HUES48 (cell line): ENCODE measurements around the gene PDZD11.
"Not testable (repeated sequence)": the region's sequence is repeated elsewhere in the genome, so short reads cannot be mapped to it uniquely, and the experiment has no call there.

Source experiments
- H3K27ac ChIP-seq: one replicate; pipeline ENCODE4 v1.7.0; 2013; ENCODE audit warnings: low read depth, low read length, inconsistent platforms
- H3K27me3 ChIP-seq: 2 replicates; pipeline ENCODE4 v1.6.1; 2013; ENCODE audit warnings: mild to moderate bottlenecking, low read length; ENCODE audit not compliant: control insufficient read depth, insufficient read depth
- H3K36me3 ChIP-seq: 2 replicates; pipeline ENCODE4 v1.6.1; 2013; ENCODE audit warnings: low read length; ENCODE audit not compliant: control insufficient read depth, insufficient read depth
- H3K4me1 ChIP-seq: 2 replicates; pipeline ENCODE4 v1.6.1; 2013; ENCODE audit warnings: mild to moderate bottlenecking, low read length; ENCODE audit not compliant: control insufficient read depth, insufficient read depth
- H3K4me3 ChIP-seq: 2 replicates; pipeline ENCODE4 v1.5.1; 2013; ENCODE audit warnings: mild to moderate bottlenecking, low read depth, low read length
- H3K9ac ChIP-seq: 2 replicates; pipeline ENCODE4 v1.6.1; 2013; ENCODE audit warnings: mild to moderate bottlenecking, low read depth, low read length, moderate library complexity
- H3K9me3 ChIP-seq: 2 replicates; pipeline ENCODE4 v1.6.1; 2013; ENCODE audit warnings: low read length; ENCODE audit not compliant: control insufficient read depth, insufficient read depth

PDZD11 gene

DNA sequence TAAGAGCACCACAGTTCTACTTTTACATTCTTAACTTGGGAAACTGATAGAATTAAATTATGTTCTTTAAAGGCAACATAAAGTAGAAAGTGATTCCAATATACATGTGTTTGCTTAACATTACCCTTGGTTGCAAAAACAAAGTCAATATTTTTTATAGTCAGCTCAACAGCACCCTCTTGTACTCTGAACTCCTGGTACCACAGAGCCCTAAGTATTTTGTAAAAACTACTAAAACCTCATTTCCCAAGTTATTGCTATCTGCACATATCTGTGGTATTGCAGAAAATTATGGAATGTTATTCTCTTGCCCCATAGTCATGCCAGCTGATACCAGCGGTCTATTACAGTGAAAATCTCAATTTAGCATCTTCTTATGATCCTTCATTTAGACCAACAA is 3.1 kb upstream of the PDZD11 start:
- H3K27me3 ChIP-seq, result no peaks in the 10 kb centered on the region
- H3K4me3 ChIP-seq, result no peak overlapping the region

DNA sequence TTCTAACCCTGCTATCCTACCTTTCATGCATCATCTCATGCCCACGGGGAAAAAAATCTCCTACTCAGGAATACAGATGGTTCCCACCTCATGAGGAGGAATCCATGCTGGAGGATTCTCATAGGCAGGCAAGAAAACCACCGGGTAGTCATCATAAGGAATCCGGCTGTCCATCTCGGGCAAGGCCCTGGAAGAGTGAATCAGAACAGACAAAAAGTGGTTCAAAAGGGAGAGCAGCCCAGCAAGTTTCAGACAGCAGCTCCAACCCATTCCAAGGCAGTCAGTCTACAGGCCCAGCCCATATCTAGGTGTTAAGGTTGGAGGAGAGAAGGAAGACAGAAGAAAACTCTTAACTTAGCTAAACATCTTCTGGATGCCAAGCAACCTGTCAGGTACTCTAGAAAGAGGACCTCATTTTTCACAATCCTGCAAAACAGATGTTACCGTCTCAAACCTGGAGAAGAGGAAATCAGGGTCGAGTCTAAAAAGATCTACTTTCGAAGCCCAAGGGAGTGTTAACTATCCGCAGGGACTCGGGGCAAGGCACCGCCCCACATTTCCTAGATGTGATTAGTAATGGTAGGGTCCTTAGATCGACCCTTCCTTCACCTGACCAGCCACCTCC is 447 bp downstream of the PDZD11 start:
- no peak overlapping the region for H3K27ac ChIP-seq

More for the DNA sequence above, 3.1 kb upstream of the PDZD11 start:
- H3K4me1 ChIP-seq, result no peaks in the 10 kb centered on the region
- no peak overlapping the region for H3K27ac ChIP-seq
- H3K9ac ChIP-seq, result no peak overlapping the region
- peaks cover 37% of the 10 kb centered on the region for H3K36me3 ChIP-seq
- peaks cover 22% of the 10 kb centered on the region for H3K9me3 ChIP-seq

GRCh38 chrX:70281951-70282350 is 7.8 kb downstream of the PDZD11 start, which contains the start of gene RAB41:
TSS of gene RAB41 (plus strand) at chrX:70282172. CDS start at chrX:70282218, 46 bp downstream.
- Histone ChIP-seq H3K27ac (no peak within 1 kb of the TSS), H3K9ac (no peak within 1 kb of the TSS), H3K4me3 (no peak within 1 kb of the TSS), H3K4me1 (no peaks in the 10 kb centered on the region), H3K27me3 (no peaks in the 10 kb centered on the region), H3K9me3 (peaks cover 50% of the 10 kb centered on the region), H3K36me3 (peaks cover 9% of the 10 kb centered on the region)

More for the DNA sequence above, 447 bp downstream of the PDZD11 start:
- Histone ChIP-seq H3K9me3 (peaks cover 42% of the 10 kb centered on the region), H3K4me3 (peak overlapping the region; percentile 96), H3K36me3 (peaks cover 43% of the 10 kb centered on the region), H3K27me3 (no peaks in the 10 kb centered on the region), H3K9ac (no peak overlapping the region), H3K4me1 (no peaks in the 10 kb centered on the region)

DNA sequence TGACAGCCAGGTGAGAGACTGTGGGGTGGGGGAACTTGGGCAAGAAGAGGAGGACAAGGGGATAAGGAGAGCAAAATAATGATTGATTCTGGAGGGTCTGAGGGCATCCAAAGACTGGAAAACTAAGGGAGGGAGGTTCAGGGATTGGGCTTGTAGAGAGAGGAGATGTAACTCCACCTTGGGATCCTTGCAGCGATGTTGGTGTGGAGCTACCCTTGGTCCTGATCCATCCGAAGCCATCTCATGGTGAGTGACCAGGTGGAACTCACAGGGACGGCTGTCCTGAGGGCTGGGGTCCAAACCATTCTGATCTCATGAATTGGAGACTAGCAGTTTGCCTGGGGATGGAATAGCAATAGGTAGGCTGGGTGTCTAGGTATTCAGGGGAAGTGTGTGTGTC is 9.2 kb downstream of the PDZD11 start:
- H3K27me3 ChIP-seq, result no peaks in the 10 kb centered on the region
- H3K4me3 ChIP-seq, result no peak overlapping the region
- H3K27ac ChIP-seq, result no peak overlapping the region
- H3K4me1 ChIP-seq, result no peaks in the 10 kb centered on the region
- H3K9me3 ChIP-seq, result peaks cover 44% of the 10 kb centered on the region
- H3K9ac ChIP-seq, result no peak overlapping the region
- no peaks in the 10 kb centered on the region for H3K36me3 ChIP-seq

- Histone ChIP-seq H3K4me1 (no peaks in the 10 kb centered on the region), H3K27ac (no peak overlapping the region), H3K36me3 (no peaks in the 10 kb centered on the region), H3K27me3 (no peaks in the 10 kb centered on the region), H3K9me3 (peaks cover 37% of the 10 kb centered on the region), H3K9ac (no peak overlapping the region), H3K4me3 (no peak overlapping the region)
These were observed 10.6 kb downstream of the PDZD11 start for GRCh38 chrX:70279081-70279480.

- H3K36me3 ChIP-seq, H3K9ac ChIP-seq, H3K27me3 ChIP-seq, H3K4me3 ChIP-seq, H3K4me1 ChIP-seq, H3K27ac ChIP-seq: not testable (repeated sequence)
- peaks cover 26% of the 10 kb centered on the region; the same call in 1 of the 2 replicates for H3K9me3 ChIP-seq
These were observed 15.7 kb downstream of the PDZD11 start for GRCh38 chrX:70274029-70274428.

DNA sequence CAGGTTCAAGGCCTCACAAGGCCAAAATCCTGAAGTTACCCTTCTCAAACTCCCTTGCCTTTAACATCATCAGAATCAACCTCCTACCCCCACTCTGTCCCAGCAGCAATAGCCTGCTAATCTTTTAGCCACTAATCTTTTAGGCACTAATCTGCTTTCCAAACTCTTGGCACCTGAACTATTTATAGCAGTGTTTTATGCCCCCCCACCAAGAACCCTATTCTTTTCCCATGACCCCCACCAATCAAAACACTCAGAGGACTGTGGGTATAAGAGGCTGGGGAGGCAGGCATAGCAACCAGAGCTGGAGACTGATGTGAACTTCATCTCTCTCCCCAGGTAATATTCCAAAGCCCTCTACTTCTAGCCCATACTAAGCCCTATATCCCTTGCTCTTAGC is 21.7 kb downstream of the PDZD11 start, which contains the start of gene ARR3:
TSS of gene ARR3 (plus strand) at position 301 of the 400 bp plus-strand sequence. CDS start 1,052 bp downstream, outside the sequence.
- H3K27ac ChIP-seq, result no peak within 1 kb of the TSS
- no peak within 1 kb of the TSS for H3K9ac ChIP-seq

DNA sequence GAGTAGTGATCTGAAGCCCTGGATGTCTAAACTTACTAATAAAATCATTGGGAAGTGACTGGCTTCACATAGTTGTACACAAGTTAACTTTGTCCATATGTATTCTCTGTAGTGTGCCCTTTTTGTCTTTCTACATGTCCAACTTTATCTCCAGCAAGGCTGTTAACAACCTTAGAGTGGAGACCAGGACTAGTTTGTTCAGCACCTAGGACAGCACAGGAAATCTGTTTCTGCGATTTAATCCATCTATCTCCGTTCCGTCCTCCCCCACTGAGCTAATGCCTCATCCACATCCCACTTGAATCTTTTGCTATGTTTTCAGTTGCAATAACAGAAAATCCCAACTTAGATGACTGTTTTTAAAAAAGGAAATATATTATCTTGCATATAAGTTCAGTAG is 24.9 kb downstream of the PDZD11 start:
- no peaks in the 10 kb centered on the region for H3K36me3 ChIP-seq
- H3K4me1 ChIP-seq, result no peaks in the 10 kb centered on the region
- H3K9me3 ChIP-seq, result peaks cover 44% of the 10 kb centered on the region
- H3K4me3 ChIP-seq, result no peak overlapping the region
- H3K27me3 ChIP-seq, result no peaks in the 10 kb centered on the region
- no peak overlapping the region for H3K9ac ChIP-seq
- no peak overlapping the region for H3K27ac ChIP-seq

More for the DNA sequence above, 21.7 kb downstream of the PDZD11 start, which contains the start of gene ARR3:
- H3K36me3 ChIP-seq, result no peaks in the 10 kb centered on the region
- no peaks in the 10 kb centered on the region for H3K27me3 ChIP-seq
- H3K4me1 ChIP-seq, result no peaks in the 10 kb centered on the region
- H3K4me3 ChIP-seq, result no peak within 1 kb of the TSS
- H3K9me3 ChIP-seq, result peaks cover 43% of the 10 kb centered on the region

DNA sequence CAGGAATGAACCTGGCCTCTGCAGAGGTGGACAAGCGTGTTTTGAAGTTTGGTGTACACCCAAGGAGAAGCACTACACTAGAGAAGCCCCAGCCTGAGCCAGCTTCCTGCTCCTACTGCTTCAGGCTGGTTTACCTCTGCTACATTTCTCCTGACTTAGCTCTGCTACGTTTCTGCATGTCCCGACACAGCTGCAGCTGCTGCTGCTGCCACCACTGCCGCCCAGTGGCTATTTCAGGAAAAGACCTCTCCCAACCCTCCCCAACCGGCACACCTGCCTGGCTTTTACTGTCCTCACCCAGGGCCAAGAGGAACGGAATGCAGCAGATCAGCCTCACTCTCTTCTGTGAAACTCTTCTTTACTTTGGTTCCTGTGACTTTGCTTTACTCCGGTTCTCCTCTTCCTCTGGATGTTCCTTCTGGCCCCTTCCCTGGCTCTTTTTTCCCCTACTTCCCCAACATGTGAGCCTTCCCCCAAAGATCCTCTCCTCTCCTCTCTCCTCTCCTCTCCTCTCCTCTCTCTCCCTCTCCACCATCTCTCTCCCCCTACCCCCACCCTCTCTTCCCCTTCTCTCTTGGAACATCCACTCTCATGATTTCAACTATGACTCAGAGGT is 26.7 kb downstream of the PDZD11 start:
- no peak overlapping the region for H3K4me3 ChIP-seq
- peaks cover 44% of the 10 kb centered on the region for H3K9me3 ChIP-seq
- H3K4me1 ChIP-seq, result no peaks in the 10 kb centered on the region
- H3K36me3 ChIP-seq, result no peaks in the 10 kb centered on the region
- H3K9ac ChIP-seq, result no peak overlapping the region
- H3K27ac ChIP-seq, result no peak overlapping the region
- H3K27me3 ChIP-seq, result no peaks in the 10 kb centered on the region

- Histone ChIP-seq H3K4me1 (no peaks in the 10 kb centered on the region), H3K4me3 (no peak within 1 kb of the TSS), H3K9me3 (peaks cover 32% of the 10 kb centered on the region), H3K27ac (no peak within 1 kb of the TSS), H3K27me3 (no peaks in the 10 kb centered on the region), H3K9ac (no peak within 1 kb of the TSS), H3K36me3 (no peaks in the 10 kb centered on the region)
These were observed 29.6 kb downstream of the PDZD11 start, which contains the start of gene P2RY4 for GRCh38 chrX:70260104-70260503. TSS of gene P2RY4 (minus strand) at chrX:70260204. CDS start at chrX:70259624, 580 bp downstream.
